GM12801 (cell line): ENCODE data around the gene PDE8A.

Source experiments
- TF ChIP-seq, protein P1 (sequence below): IDR thresholded peaks from one replicate; pipeline ENCODE4 v1.5.1; 2011; ENCODE audit warnings: control low read depth; ENCODE audit not compliant: insufficient read length; ENCODE audit errors: extremely low read depth

Gene PDE8A

DNA sequence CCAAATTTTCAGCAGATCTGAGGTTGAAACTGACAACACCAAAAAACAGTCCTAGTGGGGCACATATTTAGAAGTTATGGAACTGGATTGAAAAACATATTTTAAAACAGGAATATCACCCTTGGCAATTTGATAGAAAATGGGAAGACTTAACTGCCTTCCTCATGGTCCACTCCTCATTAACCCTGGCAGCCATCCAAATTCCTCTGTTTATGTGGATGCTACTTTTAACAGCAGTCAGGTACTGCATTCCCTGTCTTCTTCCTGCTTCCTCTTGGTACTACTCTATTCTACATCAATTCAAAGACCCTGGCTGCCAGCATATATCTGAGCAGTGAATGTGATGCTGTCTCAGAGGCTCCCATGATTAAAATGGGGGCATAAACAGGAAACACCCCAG lies 54.3 kb downstream of the PDE8A start:
- TF ChIP-seq, protein P1, sequence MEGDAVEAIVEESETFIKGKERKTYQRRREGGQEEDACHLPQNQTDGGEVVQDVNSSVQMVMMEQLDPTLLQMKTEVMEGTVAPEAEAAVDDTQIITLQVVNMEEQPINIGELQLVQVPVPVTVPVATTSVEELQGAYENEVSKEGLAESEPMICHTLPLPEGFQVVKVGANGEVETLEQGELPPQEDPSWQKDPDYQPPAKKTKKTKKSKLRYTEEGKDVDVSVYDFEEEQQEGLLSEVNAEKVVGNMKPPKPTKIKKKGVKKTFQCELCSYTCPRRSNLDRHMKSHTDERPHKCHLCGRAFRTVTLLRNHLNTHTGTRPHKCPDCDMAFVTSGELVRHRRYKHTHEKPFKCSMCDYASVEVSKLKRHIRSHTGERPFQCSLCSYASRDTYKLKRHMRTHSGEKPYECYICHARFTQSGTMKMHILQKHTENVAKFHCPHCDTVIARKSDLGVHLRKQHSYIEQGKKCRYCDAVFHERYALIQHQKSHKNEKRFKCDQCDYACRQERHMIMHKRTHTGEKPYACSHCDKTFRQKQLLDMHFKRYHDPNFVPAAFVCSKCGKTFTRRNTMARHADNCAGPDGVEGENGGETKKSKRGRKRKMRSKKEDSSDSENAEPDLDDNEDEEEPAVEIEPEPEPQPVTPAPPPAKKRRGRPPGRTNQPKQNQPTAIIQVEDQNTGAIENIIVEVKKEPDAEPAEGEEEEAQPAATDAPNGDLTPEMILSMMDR = no peak

DNA sequence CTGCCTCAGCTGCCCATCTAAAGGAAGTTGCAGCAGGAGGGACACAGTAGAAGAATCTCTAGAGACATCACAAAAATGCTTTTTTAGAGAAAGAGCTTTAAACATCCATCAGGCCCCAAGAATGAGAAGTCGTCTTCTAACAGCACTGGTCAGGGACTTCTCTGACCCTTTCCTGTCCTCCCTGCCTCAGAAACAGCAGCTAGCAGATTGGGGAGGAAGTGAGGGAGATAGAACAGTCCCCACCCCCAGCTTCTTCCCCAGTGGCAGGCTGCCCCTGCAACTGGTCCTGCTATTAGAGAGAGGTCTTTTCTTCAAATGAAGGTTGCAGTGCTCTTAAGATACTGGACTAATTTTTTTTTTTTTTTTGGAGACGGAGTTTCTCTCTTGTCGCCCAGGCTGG lies 55.1 kb downstream of the PDE8A start:
- TF ChIP-seq, protein P1 = no peak

DNA sequence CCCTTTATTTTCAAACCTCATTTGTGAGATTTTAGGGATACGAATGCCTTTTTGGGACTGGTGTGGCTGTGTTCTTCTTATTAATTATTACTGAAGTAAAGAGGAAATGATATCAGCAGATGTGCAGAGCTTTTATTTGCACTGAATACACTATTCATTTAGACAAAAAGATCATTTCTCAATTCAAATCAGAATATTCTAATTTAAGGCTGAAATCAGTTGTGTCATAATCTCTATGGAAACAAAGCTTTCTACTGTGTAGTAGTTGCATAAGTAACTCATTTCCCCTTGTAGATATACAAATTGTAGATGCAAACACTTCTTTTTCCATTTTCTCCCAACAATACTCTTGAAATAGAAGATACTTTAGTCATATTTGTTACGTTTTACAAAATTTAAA lies 56.0 kb downstream of the PDE8A start:
- TF ChIP-seq, protein P1 = no peak

- TF ChIP-seq, protein P1 = no peak
Observed at GRCh38 chr15:85041230-85041629, 59.6 kb downstream of the PDE8A start.

DNA sequence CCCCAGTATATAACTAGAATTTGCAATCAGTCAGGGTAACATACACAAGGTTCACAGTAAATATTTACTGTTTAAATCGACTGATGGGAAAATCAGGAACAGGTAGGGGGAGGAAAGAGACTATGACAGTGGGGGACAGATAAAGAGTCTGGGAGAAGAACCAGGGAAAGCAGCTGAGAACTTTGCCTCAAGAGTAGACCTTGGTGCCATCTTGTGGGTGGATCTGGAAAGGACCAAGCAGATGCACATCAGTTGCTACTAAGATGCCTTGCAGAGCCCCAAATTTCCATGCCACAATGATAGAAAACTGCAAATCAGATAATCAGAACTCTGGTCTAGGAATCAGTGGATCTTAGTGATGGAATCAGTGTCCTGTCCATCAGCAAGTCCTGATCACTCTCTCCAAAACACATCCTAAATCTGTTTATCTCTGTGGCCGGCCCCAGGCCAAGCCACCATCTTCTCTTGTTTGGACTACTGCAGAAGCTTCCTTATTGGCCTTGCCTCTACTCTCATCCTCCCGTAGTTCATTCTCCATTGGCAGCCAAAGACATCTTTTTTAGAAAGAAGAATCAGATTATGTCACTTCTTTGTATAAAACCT lies 62.7 kb downstream of the PDE8A start:
- TF ChIP-seq, protein P1 = no peak

- TF ChIP-seq, protein P1 = no peak
Observed at GRCh38 chr15:85044894-85045293, 63.2 kb downstream of the PDE8A start.

GRCh38 chr15:85045615-85046014 lies 64.0 kb downstream of the PDE8A start:
- TF ChIP-seq, protein P1 = no peak
